RWPE1 (cell line): ENCODE data around the gene SLC2A3.

ENCODE experiments used
- CTCF ChIA-PET: fragments of 350-600 bp; sonication (Branson Sonifier 250); formaldehyde crosslinking; extraction: SDS; loops from one replicate; lab custom pipeline; 2021; lab: Yijun Ruan, JAX
- POLR2A ChIA-PET: fragments of 400-600 bp; formaldehyde crosslinking; extraction: SDS; loops from one replicate; lab custom pipeline; 2020; ENCODE audit warnings: antibody characterized with exemption; ENCODE audit not compliant: low non-redundant PET; lab: Yijun Ruan, JAX
- DNase-seq: peaks from one replicate; pipeline ENCODE4 v3.0.0; 2012; ENCODE audit warnings: low spot score
- H3K27ac ChIP-seq: fragments of 450-650 bp; 2 replicates; pipeline ENCODE4 v1.5.1; 2017
- CTCF ChIP-seq: fragments of 450-650 bp; conservative IDR thresholded peaks from 2 replicates; pipeline ENCODE4 v1.5.1; 2017; ENCODE audit warnings: low read depth, mild to moderate bottlenecking

Gene SLC2A3

GRCh38 chr12:7879246-7879645, 56.7 kb downstream of the SLC2A3 start:
- no peak for DNase-seq
- TF ChIP-seq CTCF: no peak
- CTCF ChIA-PET: interaction anchor here (0.6 to 1.0 kb wide), 2 partner anchors 53 to 241 kb away, joined by 3 read pairs; no protein-coding TSS in a partner anchor
- POLR2A ChIA-PET: no interaction called here
- H3K27ac ChIP-seq: no peak overlapping the region

GRCh38 chr12:7877420-7877819, 58.6 kb downstream of the SLC2A3 start:
- ChIA-PET POLR2A (no interaction called here), CTCF (interaction anchor here (0.6 to 0.7 kb wide), 2 partner anchors 8 to 51 kb away, joined by 3 to 4 read pairs; no protein-coding TSS in a partner anchor)

GRCh38 chr12:7872566-7873319, 63.2 kb downstream of the SLC2A3 start, which contains the start of gene SLC2A14:
TSS of gene SLC2A14 (minus strand) at chr12:7872915. CDS start at chr12:7869880, 3,035 bp downstream.
- CTCF ChIA-PET: interaction anchor here (0.6 kb wide), 2 partner anchors 89 to 120 kb away, joined by 3 read pairs; no protein-coding TSS in a partner anchor
- no peak within 1 kb of the TSS for H3K27ac ChIP-seq
- DNase-seq: no peak
- POLR2A ChIA-PET: no interaction called here
- no peak for TF ChIP-seq CTCF

More at GRCh38 chr12:7877420-7877819, 58.6 kb downstream of the SLC2A3 start:
- no peak for DNase-seq
- H3K27ac ChIP-seq: no peak overlapping the region
- TF ChIP-seq CTCF: no peak

- ChIA-PET CTCF (interaction anchor here (0.6 to 0.8 kb wide), 2 partner anchors 19 to 125 kb away, joined by 3 to 4 read pairs; no protein-coding TSS in a partner anchor), POLR2A (no interaction called here)
- no peak for TF ChIP-seq CTCF
- H3K27ac ChIP-seq: no peak overlapping the region
- DNase-seq: no peak
These were observed 65.7 kb downstream of the SLC2A3 start for GRCh38 chr12:7870335-7870734.
